ENCODE measurements around the gene ZPBP2. TPM values are rescaled to one million over a fixed set of nuclear protein-coding genes. Genes with fewer than 3 reads are reported as not detected.

Gene ZPBP2
- polyA plus RNA-seq, 1 donor from 2014 or later, result not detected

GRCh38 chr17:39913989-39914388 lies 46.0 kb downstream of the ZPBP2 start:
- H3F3A ChIP-seq (ENCODE audit: insufficient read depth, low read length, poor library complexity, severe bottlenecking), result no peaks in the 10 kb centered on the region
- no peak overlapping the region for H3K4me2 ChIP-seq (ENCODE audit: low read length)
- no peak overlapping the region for H3K9ac ChIP-seq (ENCODE audit: low read length)
- no peak overlapping the region for H3K4me3 ChIP-seq (ENCODE audit: low read length)
- no peaks in the 10 kb centered on the region for H4K20me1 ChIP-seq (ENCODE audit: insufficient read depth)
- H3K79me2 ChIP-seq (replicated peaks; ENCODE audit: insufficient read depth, low read length), result no peaks in the 10 kb centered on the region
- H3K36me3 ChIP-seq (ENCODE audit: insufficient read depth, low read length), result no peaks in the 10 kb centered on the region
- no peaks in the 10 kb centered on the region for H3K9me2 ChIP-seq (ENCODE audit: insufficient read depth, low read length)
- no peak overlapping the region for H3K27ac ChIP-seq (ENCODE audit: low read length)
- H3K9me3 ChIP-seq (ENCODE audit: low read length), result no peaks in the 10 kb centered on the region
- H2AFZ ChIP-seq (ENCODE audit: low read depth, low read length), result no peak overlapping the region
- no peaks in the 10 kb centered on the region for H3K27me3 ChIP-seq (ENCODE audit: insufficient read depth, low read depth, low read length)
- no peak for TF ChIP-seq POLR2AphosphoS5 (IDR thresholded peaks at IDR 0.05)

- Histone ChIP-seq H2AFZ (ENCODE audit: low read depth, low read length) (no peak overlapping the region), H3K4me3 (ENCODE audit: low read length) (no peak overlapping the region), H4K20me1 (ENCODE audit: insufficient read depth) (no peaks in the 10 kb centered on the region), H3K27ac (ENCODE audit: low read length) (no peak overlapping the region), H3K9me3 (ENCODE audit: low read length) (no peaks in the 10 kb centered on the region), H3K9ac (ENCODE audit: low read length) (no peak overlapping the region), H3K79me2 (replicated peaks; ENCODE audit: insufficient read depth, low read length) (no peaks in the 10 kb centered on the region), H3F3A (ENCODE audit: insufficient read depth, low read length, poor library complexity, severe bottlenecking) (no peaks in the 10 kb centered on the region), H3K27me3 (ENCODE audit: insufficient read depth, low read depth, low read length) (no peaks in the 10 kb centered on the region), H3K4me2 (ENCODE audit: low read length) (no peak overlapping the region), H3K9me2 (ENCODE audit: insufficient read depth, low read length) (no peaks in the 10 kb centered on the region), H3K36me3 (ENCODE audit: insufficient read depth, low read length) (no peaks in the 10 kb centered on the region)
- TF ChIP-seq REST (IDR thresholded peaks at IDR 0.05; ENCODE audit: borderline replicate concordance), result no peak
- no peak for TF ChIP-seq EZH2 (IDR thresholded peaks at IDR 0.05; ENCODE audit: borderline replicate concordance, insufficient read depth, low read length, poor library complexity, severe bottlenecking)
- no peak for TF ChIP-seq EP300 (conservative IDR thresholded peaks at IDR 0.05; ENCODE audit: poor library complexity, severe bottlenecking)
- no peak for TF ChIP-seq RAD21 (conservative IDR thresholded peaks at IDR 0.05)
- no peak for TF ChIP-seq CTCF (IDR thresholded peaks at IDR 0.05; ENCODE audit: poor library complexity, severe bottlenecking)
- no peak for TF ChIP-seq MXI1 (conservative IDR thresholded peaks at IDR 0.05; ENCODE audit: poor library complexity, severe bottlenecking)
- no peak for TF ChIP-seq SMC3 (conservative IDR thresholded peaks at IDR 0.05; ENCODE audit: poor library complexity)
- TF ChIP-seq TAF1 (IDR thresholded peaks at IDR 0.05; ENCODE audit: low read depth), result no peak
- no peak for TF ChIP-seq POLR2AphosphoS5 (IDR thresholded peaks at IDR 0.05)
Measured at GRCh38 chr17:39915559-39915958, 47.6 kb downstream of the ZPBP2 start.

- no peaks in the 10 kb centered on the region for H3K9me2 ChIP-seq (ENCODE audit: insufficient read depth, low read length)
- H3K27ac ChIP-seq (ENCODE audit: low read length), result no peak overlapping the region
- H3K9ac ChIP-seq (ENCODE audit: low read length), result no peak overlapping the region
- no peaks in the 10 kb centered on the region for H3K9me3 ChIP-seq (ENCODE audit: low read length)
- no peaks in the 10 kb centered on the region for H3K36me3 ChIP-seq (ENCODE audit: insufficient read depth, low read length)
- H3K27me3 ChIP-seq (ENCODE audit: insufficient read depth, low read depth, low read length), result no peaks in the 10 kb centered on the region
- no peak overlapping the region for H3K4me3 ChIP-seq (ENCODE audit: low read length)
- TF ChIP-seq TAF1 (IDR thresholded peaks at IDR 0.05; ENCODE audit: low read depth) (no peak), CTCF (IDR thresholded peaks at IDR 0.05; ENCODE audit: poor library complexity, severe bottlenecking) (no peak), MXI1 (conservative IDR thresholded peaks at IDR 0.05; ENCODE audit: poor library complexity, severe bottlenecking) (no peak), EP300 (conservative IDR thresholded peaks at IDR 0.05; ENCODE audit: poor library complexity, severe bottlenecking) (no peak), REST (IDR thresholded peaks at IDR 0.05; ENCODE audit: borderline replicate concordance) (no peak), EZH2 (IDR thresholded peaks at IDR 0.05; ENCODE audit: borderline replicate concordance, insufficient read depth, low read length, poor library complexity, severe bottlenecking) (no peak), POLR2AphosphoS5 (IDR thresholded peaks at IDR 0.05) (no peak), SMC3 (conservative IDR thresholded peaks at IDR 0.05; ENCODE audit: poor library complexity) (no peak), RAD21 (conservative IDR thresholded peaks at IDR 0.05) (no peak)
- H4K20me1 ChIP-seq (ENCODE audit: insufficient read depth), result no peaks in the 10 kb centered on the region
- no peak overlapping the region for H3K4me2 ChIP-seq (ENCODE audit: low read length)
- no peak overlapping the region for H2AFZ ChIP-seq (ENCODE audit: low read depth, low read length)
- no peaks in the 10 kb centered on the region for H3K79me2 ChIP-seq (replicated peaks; ENCODE audit: insufficient read depth, low read length)
- no peaks in the 10 kb centered on the region for H3F3A ChIP-seq (ENCODE audit: insufficient read depth, low read length, poor library complexity, severe bottlenecking)
Measured at GRCh38 chr17:39916918-39917317, 48.9 kb downstream of the ZPBP2 start.

Measured in neural cell (in vitro differentiated cells).